Measurements from ENCODE around the gene ITPKB.
A peak's percentile ranks its signal among the peaks of the same experiment; 100 is the strongest.
"Not testable (repeated sequence)": the region's sequence is repeated elsewhere in the genome, so short reads cannot be mapped to it uniquely, and the experiment has no call there.

The ITPKB gene

GRCh38 chr1:226754793-226755533 lies 15.9 kb upstream of the ITPKB start:
- no peak for DNase-seq

GRCh38 chr1:226754097-226754496 lies 15.0 kb upstream of the ITPKB start:
- DNase-seq: no peak

- no peak for DNase-seq
Measured at GRCh38 chr1:226751703-226752102, 12.6 kb upstream of the ITPKB start.

GRCh38 chr1:226751214-226751613 lies 12.1 kb upstream of the ITPKB start:
- no peak for DNase-seq

GRCh38 chr1:226749467-226749866 lies 10.4 kb upstream of the ITPKB start:
- no peak for DNase-seq

- no peak for DNase-seq
Measured at GRCh38 chr1:226748306-226748705, 9.2 kb upstream of the ITPKB start.

GRCh38 chr1:226747519-226748263 lies 8.6 kb upstream of the ITPKB start:
- not testable (repeated sequence) for DNase-seq

GRCh38 chr1:226743259-226743658 lies 4.2 kb upstream of the ITPKB start:
- no peak for DNase-seq

- no peak for DNase-seq
Measured at GRCh38 chr1:226741009-226741408, 1.9 kb upstream of the ITPKB start.

- DNase-seq: no peak
Measured at GRCh38 chr1:226739696-226740065, 599 bp upstream of the ITPKB start.

GRCh38 chr1:226738421-226738994 lies 574 bp downstream of the ITPKB start:
- DNase-seq: peak in 1 of 2 experiments; percentile 39

- peak; percentile 34 to 39 for DNase-seq
Measured at GRCh38 chr1:226737819-226738420, 1.2 kb downstream of the ITPKB start.

GRCh38 chr1:226736908-226737818 lies 1.9 kb downstream of the ITPKB start:
- DNase-seq: peak in 1 of 2 experiments; percentile 53

- peak in 1 of 2 experiments; percentile 19 for DNase-seq
Measured at GRCh38 chr1:226736001-226736907, 2.8 kb downstream of the ITPKB start.

- no peak for DNase-seq
Measured at GRCh38 chr1:226735576-226735975, 3.5 kb downstream of the ITPKB start.

- no peak for DNase-seq
Measured at GRCh38 chr1:226734611-226735153, 4.4 kb downstream of the ITPKB start.

GRCh38 chr1:226733876-226734275 lies 5.2 kb downstream of the ITPKB start:
- no peak for DNase-seq

GRCh38 chr1:226733304-226733703 lies 5.8 kb downstream of the ITPKB start:
- DNase-seq: peak in 1 of 2 experiments; percentile 41

- no peak for DNase-seq
Measured at GRCh38 chr1:226732856-226733291, 6.2 kb downstream of the ITPKB start.

- DNase-seq: no peak
Measured at GRCh38 chr1:226731257-226731893, 7.7 kb downstream of the ITPKB start.

All from stimulated activated CD4-positive, alpha-beta T cell treated with anti-CD3 and anti-CD28 coated beads, Interleukin-4, amount 100 ng/mL, for 4 hours (primary cell).